ENCODE results near the gene CMTM2.

CMTM2 gene

GRCh38 chr16:66585481-66586239, 6.4 kb downstream of the CMTM2 start:
- TF ChIP-seq CTCF (conservative IDR thresholded peaks at IDR 0.05; ENCODE audit: low read length): no peak
- H3K4me3 ChIP-seq (ENCODE audit: low read length): no peak overlapping the region
- DNase-seq (ENCODE audit: low read depth): no peak

- TF ChIP-seq CTCF (conservative IDR thresholded peaks at IDR 0.05; ENCODE audit: low read length): no peak
- DNase-seq (ENCODE audit: low read depth): no peak
- no peak overlapping the region for H3K4me3 ChIP-seq (ENCODE audit: low read length)
Measured at GRCh38 chr16:66587881-66588600, 8.8 kb downstream of the CMTM2 start.

GRCh38 chr16:66588981-66589713, 9.9 kb downstream of the CMTM2 start:
- no peak for DNase-seq (ENCODE audit: low read depth)

GRCh38 chr16:66590322-66590721, 11.1 kb downstream of the CMTM2 start:
- TF ChIP-seq CTCF (conservative IDR thresholded peaks at IDR 0.05; ENCODE audit: low read length): no peak
- H3K4me3 ChIP-seq (ENCODE audit: low read length): no peak overlapping the region
- DNase-seq (ENCODE audit: low read depth): no peak

More at GRCh38 chr16:66588981-66589713, 9.9 kb downstream of the CMTM2 start:
- no peak overlapping the region for H3K4me3 ChIP-seq (ENCODE audit: low read length)
- peak; percentile 55 for TF ChIP-seq CTCF (conservative IDR thresholded peaks at IDR 0.05; ENCODE audit: low read length)

GRCh38 chr16:66591018-66591417, 11.8 kb downstream of the CMTM2 start:
- no peak for DNase-seq (ENCODE audit: low read depth)
- no peak for TF ChIP-seq CTCF (conservative IDR thresholded peaks at IDR 0.05; ENCODE audit: low read length)
- no peak overlapping the region for H3K4me3 ChIP-seq (ENCODE audit: low read length)

- no peak overlapping the region for H3K4me3 ChIP-seq (ENCODE audit: low read length)
- DNase-seq (ENCODE audit: low read depth): no peak
- no peak for TF ChIP-seq CTCF (conservative IDR thresholded peaks at IDR 0.05; ENCODE audit: low read length)
Measured at GRCh38 chr16:66592241-66592640, 13.0 kb downstream of the CMTM2 start.
